Upper lobe of right lung (tissue), 1 donor: ENCODE results near the gene PSME1. TPM values are rescaled to one million over a fixed set of nuclear protein-coding genes. Genes with fewer than 3 reads are reported as not detected.
A peak's percentile ranks its signal among the peaks of the same experiment; 100 is the strongest.

Experiments used
- ATAC-seq: fragments of 200-7000 bp; cut with Tn5 transposase; one replicate; pipeline ENCODE4 v1.9.1; 2020; ENCODE audit warnings: mild to moderate bottlenecking, moderate library complexity
- DNase-seq: peaks from one replicate; pipeline ENCODE4 v3.0.0-alpha.2; 2020
- H3K27ac ChIP-seq: fragments of 200-600 bp; one replicate; pipeline ENCODE4 v1.8.0; 2022
- H3K27me3 ChIP-seq: fragments of 200-600 bp; one replicate; pipeline ENCODE4 v1.8.0; 2022; ENCODE audit warnings: mild to moderate bottlenecking
- H3K36me3 ChIP-seq: fragments of 200-600 bp; one replicate; pipeline ENCODE4 v1.8.0; 2022
- H3K4me1 ChIP-seq: fragments of 200-600 bp; one replicate; pipeline ENCODE4 v1.8.0; 2022
- H3K4me3 ChIP-seq: fragments of 200-600 bp; one replicate; pipeline ENCODE4 v1.8.0; 2022; ENCODE audit warnings: mild to moderate bottlenecking
- H3K9me3 ChIP-seq: fragments of 200-600 bp; one replicate; pipeline ENCODE4 v1.8.0; 2022
- CTCF ChIP-seq: fragments of 200-600 bp; IDR thresholded peaks from one replicate; pipeline ENCODE4 v1.8.0; 2022; ENCODE audit warnings: antibody characterized with exemption
- intact Hi-C: fragments of 100-400 bp; cut with DNase I; formaldehyde crosslinking; loops from one replicate; pipeline ENCODE4 v1.11.0; 2022
- microRNA-seq: library from miRNA; unstranded; fragments of <30 nt; microRNA quantifications from one replicate; pipeline ENCODE4 v1.2.0, GENCODE V29; 2020; ENCODE audit warnings: borderline microRNAs expressed
- total RNA-seq: library from RNA; stranded (reverse); fragmentation: NEBNext Ultra II Directional; extraction: Animal tissue kit (Norgen Biotek cat#: 25700); gene quantifications from one replicate; pipeline ENCODE4 v1.2.1, GENCODE V29; 2021
- donor health status: DM: no; HTN: yes; CAD: no; lungs with severe emphysema.

The PSME1 gene
- total RNA-seq, 1 donor from 2014 or later: 171 TPM

GRCh38 chr14:24186831-24187538 is 51.0 kb downstream of the PSME1 start:
- intact Hi-C loops: no loop called here
- DNase-seq (peak; percentile 33), ATAC-seq (no peak)
- no peaks in the 10 kb centered on the region for H3K9me3 ChIP-seq
- H3K4me3 ChIP-seq: no peak overlapping the region
- TF ChIP-seq CTCF: no peak
- H3K27me3 ChIP-seq: no peaks in the 10 kb centered on the region
- peaks cover 57% of the 10 kb centered on the region for H3K36me3 ChIP-seq
- H3K27ac ChIP-seq: no peak overlapping the region
- peaks cover 17% of the 10 kb centered on the region for H3K4me1 ChIP-seq

- Histone ChIP-seq H3K27me3 (no peaks in the 10 kb centered on the region), H3K27ac (no peak overlapping the region), H3K9me3 (no peaks in the 10 kb centered on the region), H3K36me3 (peaks cover 57% of the 10 kb centered on the region), H3K4me1 (peaks cover 17% of the 10 kb centered on the region), H3K4me3 (peak overlapping the region; percentile 81)
- ATAC-seq (no peak), DNase-seq (peak; percentile 40)
- intact Hi-C loops: no loop called here
- TF ChIP-seq CTCF: no peak
These were observed 51.5 kb downstream of the PSME1 start for GRCh38 chr14:24187539-24187915.

Small RNA genes lying within 50 kb of the gene (microRNA-seq; reads per million reads assigned to microRNA genes)
- gene MIR7703: not detected

Other genes starting within 250 kb of the PSME1 start
- 25.8 TPM for gene DHRS4, start 182.4 kb upstream of the PSME1 start, total RNA-seq
- gene DHRS4L2, start 147.3 kb upstream of the PSME1 start, total RNA-seq: 16.3 TPM
- gene CARMIL3, start 84.2 kb upstream of the PSME1 start, total RNA-seq: 0.96 TPM
- gene CPNE6, start 64.6 kb upstream of the PSME1 start, total RNA-seq: not detected
- 39.9 TPM for gene PCK2, start 41.9 kb upstream of the PSME1 start, total RNA-seq
- gene DCAF11, start 21.4 kb upstream of the PSME1 start, total RNA-seq: 57.8 TPM
- gene NRL, start 21.2 kb upstream of the PSME1 start, total RNA-seq: 2.8 TPM
- 1.1 TPM for gene FITM1, start 5.5 kb upstream of the PSME1 start, total RNA-seq
- gene EMC9, start 5.4 kb downstream of the PSME1 start, total RNA-seq: 10.5 TPM
- gene PSME2, start 10.4 kb downstream of the PSME1 start, total RNA-seq: 138 TPM
- 52.3 TPM for gene RNF31, start 11.3 kb downstream of the PSME1 start, total RNA-seq
- gene IRF9, start 25.1 kb downstream of the PSME1 start, total RNA-seq: 123 TPM
- gene REC8, start 35.9 kb downstream of the PSME1 start, total RNA-seq: 18.5 TPM
- 25.1 TPM for gene IPO4, start 52.6 kb downstream of the PSME1 start, total RNA-seq
- gene TM9SF1, start 59.2 kb downstream of the PSME1 start, total RNA-seq: 52.0 TPM
- gene TSSK4, start 69.5 kb downstream of the PSME1 start, total RNA-seq: not detected
- gene CHMP4A, start 77.3 kb downstream of the PSME1 start, total RNA-seq: 48.0 TPM
- gene MDP1, start 79.9 kb downstream of the PSME1 start, total RNA-seq: 17.8 TPM
- 142 TPM for gene NEDD8, start 96.2 kb downstream of the PSME1 start, total RNA-seq
- 73.2 TPM for gene GMPR2, start 96.7 kb downstream of the PSME1 start, total RNA-seq
- gene TINF2, start 106.4 kb downstream of the PSME1 start, total RNA-seq: 92.3 TPM
- gene TGM1, start 127.0 kb downstream of the PSME1 start, total RNA-seq: 12.3 TPM
- gene RABGGTA, start 135.4 kb downstream of the PSME1 start, total RNA-seq: 50.3 TPM
- gene DHRS1, start 163.6 kb downstream of the PSME1 start, total RNA-seq: 28.0 TPM
- 21.4 TPM for gene NOP9, start 163.7 kb downstream of the PSME1 start, total RNA-seq
- gene CIDEB, start 171.8 kb downstream of the PSME1 start, total RNA-seq: 18.8 TPM
- gene LTB4R2, start 173.9 kb downstream of the PSME1 start, total RNA-seq: 6.4 TPM
- gene LTB4R, start 175.3 kb downstream of the PSME1 start, total RNA-seq: 9.8 TPM
- gene ADCY4, start 198.9 kb downstream of the PSME1 start, total RNA-seq: 54.5 TPM
- gene RIPK3, start 203.8 kb downstream of the PSME1 start, total RNA-seq: 23.4 TPM
- 42.5 TPM for gene NFATC4, start 232.0 kb downstream of the PSME1 start, total RNA-seq